WI38 (cell line): ENCODE measurements around the gene CLDN17.

Experiments used
- H3K4me3 ChIP-seq: 2 replicates; pipeline ENCODE4 v1.5.1; 2011; ENCODE audit warnings: low read depth, mild to moderate bottlenecking, control low read depth, low read length
- TF ChIP-seq, protein P1 (sequence below): IDR thresholded peaks from 2 replicates; pipeline ENCODE4 v1.5.1; 2012; ENCODE audit warnings: low read depth, mild to moderate bottlenecking, control low read depth, low read length

CLDN17 gene, protein sequence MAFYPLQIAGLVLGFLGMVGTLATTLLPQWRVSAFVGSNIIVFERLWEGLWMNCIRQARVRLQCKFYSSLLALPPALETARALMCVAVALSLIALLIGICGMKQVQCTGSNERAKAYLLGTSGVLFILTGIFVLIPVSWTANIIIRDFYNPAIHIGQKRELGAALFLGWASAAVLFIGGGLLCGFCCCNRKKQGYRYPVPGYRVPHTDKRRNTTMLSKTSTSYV

DNA sequence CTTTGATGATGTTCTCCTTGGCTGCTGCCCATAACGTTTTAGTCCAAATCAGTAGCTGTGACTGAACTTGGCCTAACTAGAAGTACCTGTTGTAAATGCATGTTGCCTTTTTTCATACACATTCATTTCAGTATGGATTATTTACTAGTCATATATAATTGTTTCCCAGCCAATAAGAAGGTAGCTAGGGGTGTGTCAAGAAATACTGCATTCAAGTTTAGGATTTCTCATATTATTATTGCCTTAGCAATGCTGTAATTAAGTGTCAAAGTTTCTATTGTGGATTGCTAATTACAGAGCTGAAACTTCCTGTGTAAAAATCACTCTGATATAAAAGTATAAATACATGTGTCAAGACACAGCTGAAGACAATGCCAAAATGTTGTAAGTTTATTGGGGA lies at the start of gene CLDN17:
Gene CLDN17 (minus strand): TSS at position 101 of the 400 bp plus-strand sequence. CDS start 188 bp downstream, outside the sequence.
- H3K4me3 ChIP-seq = no peak within 1 kb of the TSS
- TF ChIP-seq, protein P1, sequence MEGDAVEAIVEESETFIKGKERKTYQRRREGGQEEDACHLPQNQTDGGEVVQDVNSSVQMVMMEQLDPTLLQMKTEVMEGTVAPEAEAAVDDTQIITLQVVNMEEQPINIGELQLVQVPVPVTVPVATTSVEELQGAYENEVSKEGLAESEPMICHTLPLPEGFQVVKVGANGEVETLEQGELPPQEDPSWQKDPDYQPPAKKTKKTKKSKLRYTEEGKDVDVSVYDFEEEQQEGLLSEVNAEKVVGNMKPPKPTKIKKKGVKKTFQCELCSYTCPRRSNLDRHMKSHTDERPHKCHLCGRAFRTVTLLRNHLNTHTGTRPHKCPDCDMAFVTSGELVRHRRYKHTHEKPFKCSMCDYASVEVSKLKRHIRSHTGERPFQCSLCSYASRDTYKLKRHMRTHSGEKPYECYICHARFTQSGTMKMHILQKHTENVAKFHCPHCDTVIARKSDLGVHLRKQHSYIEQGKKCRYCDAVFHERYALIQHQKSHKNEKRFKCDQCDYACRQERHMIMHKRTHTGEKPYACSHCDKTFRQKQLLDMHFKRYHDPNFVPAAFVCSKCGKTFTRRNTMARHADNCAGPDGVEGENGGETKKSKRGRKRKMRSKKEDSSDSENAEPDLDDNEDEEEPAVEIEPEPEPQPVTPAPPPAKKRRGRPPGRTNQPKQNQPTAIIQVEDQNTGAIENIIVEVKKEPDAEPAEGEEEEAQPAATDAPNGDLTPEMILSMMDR = no peak

- TF ChIP-seq, protein P1 = no peak
- H3K4me3 ChIP-seq = no peak within 1 kb of the TSS
Measured at GRCh38 chr21:30216041-30216723, 49.6 kb upstream of the CLDN17 start, which contains the start of gene CLDN8. Gene CLDN8, minus strand, starts transcription at chr21:30216097. Its CDS starts 172 bp downstream, at chr21:30215925.

DNA sequence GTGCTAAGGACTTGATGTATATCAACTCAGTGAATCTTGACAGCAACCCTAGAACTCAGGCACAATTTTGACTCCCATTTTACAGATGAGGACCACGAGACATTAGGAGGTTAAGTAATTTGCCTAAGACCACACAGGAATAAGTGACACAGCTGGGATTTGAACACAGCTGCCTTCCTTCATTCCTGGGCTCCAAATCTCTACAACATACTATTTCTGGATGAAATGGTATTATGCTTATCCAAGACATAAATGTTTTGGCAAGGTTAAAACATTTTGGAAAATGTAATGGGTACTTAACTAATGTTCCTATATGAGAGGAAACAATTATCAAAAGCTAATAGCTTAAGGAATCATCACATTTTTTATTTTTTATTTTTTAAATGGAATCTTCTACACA lies 44.5 kb upstream of the CLDN17 start:
- H3K4me3 ChIP-seq = no peak overlapping the region
- TF ChIP-seq, protein P1 = no peak

DNA sequence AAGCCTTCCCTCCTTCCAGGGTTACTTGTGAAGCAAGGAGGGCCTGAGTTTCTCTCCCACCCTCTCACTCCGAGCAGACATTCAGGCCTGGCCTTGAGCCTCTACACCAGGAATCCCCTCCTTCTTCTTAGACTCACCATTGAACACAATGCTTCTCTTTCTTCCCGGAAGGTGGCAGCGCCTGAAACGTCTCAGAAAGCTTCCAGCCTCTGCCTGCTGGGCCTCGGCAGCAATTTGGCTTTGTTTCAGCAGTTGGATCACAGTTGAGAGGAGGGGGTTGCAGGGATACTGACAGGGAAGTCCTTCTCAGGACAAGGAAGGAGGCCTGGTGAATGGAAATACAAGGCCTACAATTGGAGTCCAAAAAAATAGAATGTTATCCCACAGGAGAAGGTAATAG lies 43.0 kb upstream of the CLDN17 start:
- H3K4me3 ChIP-seq = no peak overlapping the region
- TF ChIP-seq, protein P1 = no peak

- TF ChIP-seq, protein P1 = no peak
- H3K4me3 ChIP-seq = no peak overlapping the region
Measured at GRCh38 chr21:30207252-30207579, 40.6 kb upstream of the CLDN17 start.

DNA sequence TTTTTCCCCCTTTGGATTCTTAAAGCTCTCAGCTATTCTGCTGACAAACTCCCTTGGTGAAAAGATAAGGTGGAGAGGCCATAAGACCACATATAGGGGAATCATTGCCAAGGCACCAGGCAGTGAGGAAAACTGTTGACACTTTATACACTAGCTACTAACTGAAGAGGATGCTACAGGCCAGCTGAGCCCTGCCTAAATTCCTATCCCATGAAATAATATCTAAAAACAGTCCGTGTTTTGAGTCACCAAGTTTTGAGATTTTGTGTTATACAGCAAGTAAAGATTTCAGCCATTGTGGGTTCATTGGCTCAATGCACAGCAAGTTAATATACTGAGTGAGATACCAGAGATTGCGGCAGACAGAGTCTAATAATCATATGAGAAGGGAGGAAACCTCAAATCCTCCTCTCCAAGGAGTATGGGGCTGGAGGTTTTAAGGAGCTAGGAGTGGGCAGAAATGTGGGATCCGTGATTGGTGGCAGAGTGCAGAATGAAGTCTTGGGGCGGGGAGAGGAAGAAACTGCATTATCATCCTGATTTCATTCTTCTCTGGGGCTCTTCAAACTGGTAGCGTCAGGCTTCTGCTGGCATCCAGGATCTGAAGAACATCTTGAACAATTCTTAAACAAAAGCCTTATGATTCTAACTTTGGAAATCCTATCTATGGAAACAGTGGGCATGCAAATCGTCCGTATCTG lies 40.1 kb upstream of the CLDN17 start:
- TF ChIP-seq, protein P1 = no peak
- no peak overlapping the region for H3K4me3 ChIP-seq

- no peak overlapping the region for H3K4me3 ChIP-seq
- TF ChIP-seq, protein P1 = no peak
Measured at GRCh38 chr21:30200000-30200399, 33.4 kb upstream of the CLDN17 start.
